Gastroesophageal sphincter (tissue), 4 donors: ENCODE data around the gene KIRREL3. TPM values are rescaled to one million over a fixed set of nuclear protein-coding genes. Genes with fewer than 3 reads are reported as not detected.

ENCODE experiments used
- ATAC-seq: fragments of 150-250 bp; one replicate; pipeline ENCODE4 v1.9.1; 2016; ENCODE audit warnings: mild to moderate bottlenecking, moderate library complexity
- H3K27ac ChIP-seq, 4 donors: fragments of 200-600 bp; sonication (generic) in 3 of 4; 1 replicate in 3 of 4; 2 replicates in 1 of 4; pipeline ENCODE4 v1.5.1; 2016 to 2019
- H3K27me3 ChIP-seq: fragments of 200-600 bp; sonication (generic); one replicate; pipeline ENCODE4 v1.5.1; 2019
- H3K36me3 ChIP-seq, 2 donors: fragments of 200-600 bp; sonication (generic); one replicate each; pipeline ENCODE4 v1.5.1; 2019; ENCODE audit warnings: control low read depth in 1 of 2
- H3K4me1 ChIP-seq, 3 donors: fragments of 200-600 bp; sonication (generic); 1 replicate in 2 of 3; 2 replicates in 1 of 3; pipeline ENCODE4 v1.5.1; 2016 to 2019; ENCODE audit warnings: control low read depth in 2 of 3
- H3K4me3 ChIP-seq, 2 donors: fragments of 200-600 bp; sonication (generic); one replicate each; pipeline ENCODE4 v1.5.1; 2019; ENCODE audit warnings: mild to moderate bottlenecking in 1 of 2, moderate library complexity in 1 of 2
- H3K9me3 ChIP-seq, 3 donors: fragments of 200-600 bp; sonication (generic); one replicate each; pipeline ENCODE4 v1.5.1; 2017 to 2019; ENCODE audit warnings: control low read depth in 2 of 3
- CTCF ChIP-seq, 4 experiments: fragments of 200-600 bp in 2 of 4; fragments of 450-650 bp in 2 of 4; sonication (generic) in 1 of 4; IDR thresholded peaks; one replicate each; pipeline ENCODE4 v1.5.1; 2017 to 2019; ENCODE audit warnings: antibody characterized with exemption in 4 of 4, mild to moderate bottlenecking in 2 of 4, moderate library complexity in 2 of 4
- EP300 ChIP-seq: sonication (generic); formaldehyde crosslinking; IDR thresholded peaks from one replicate; pipeline ENCODE4 v1.6.1; 2017; ENCODE audit warnings: antibody characterized with exemption, mild to moderate bottlenecking
- POLR2A ChIP-seq, 2 donors: fragments of 450-650 bp; IDR thresholded peaks; one replicate each; pipeline ENCODE4 v1.6.1; 2017; ENCODE audit warnings: antibody characterized with exemption in 2 of 2, mild to moderate bottlenecking in 2 of 2, moderate library complexity in 1 of 2
- POLR2AphosphoS5 ChIP-seq: sonication (generic); formaldehyde crosslinking; IDR thresholded peaks from one replicate; pipeline ENCODE4 v1.6.1; 2017; ENCODE audit warnings: antibody characterized with exemption
- WGBS, 2 donors: methylation state at CpG; one replicate each; pipeline ENCODE4 v1.1.5; 2018; ENCODE audit warnings: low coverage in 1 of 2; 5-methylcytosine and 5-hydroxymethylcytosine counted together
- total RNA-seq, 4 donors: library from RNA; depleted of rRNA; stranded (reverse); fragments of >200 nt; gene quantifications; one replicate each; pipeline ENCODE4 v1.1.0, GENCODE V29; 2016

Gene KIRREL3
- total RNA-seq, 4 donors from 2014 or later, result 0.54 to 3.9 (median 1.4) TPM

DNA sequence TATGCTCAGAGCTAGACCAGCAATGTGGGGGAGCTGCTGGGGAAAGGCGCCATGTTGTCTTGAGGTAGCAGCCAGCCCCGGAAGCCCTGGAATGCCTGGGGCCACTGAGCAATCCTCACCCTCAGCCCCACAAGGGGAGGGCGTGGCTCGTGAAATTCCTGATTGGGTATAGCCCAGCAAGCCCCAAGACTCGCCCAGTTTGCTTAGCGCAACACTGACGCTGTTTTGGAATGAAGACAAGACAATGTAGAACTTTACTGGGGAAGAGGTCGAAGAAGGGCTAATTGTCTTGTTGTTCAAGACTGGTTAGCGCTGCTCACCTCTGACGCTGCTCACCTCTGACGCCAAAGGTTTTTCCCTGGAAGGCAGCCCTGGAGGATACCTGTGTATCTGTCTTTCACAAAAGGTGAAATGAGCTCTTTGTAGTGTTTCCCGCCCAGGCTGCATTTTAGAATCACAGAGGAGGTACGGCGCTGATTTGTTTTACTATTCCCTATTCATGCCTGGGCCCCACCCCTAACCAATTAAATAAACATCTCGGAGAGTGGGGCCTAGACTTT is 597.5 kb downstream of the KIRREL3 start:
- WGBS, 2 donors, result 40 to 93% methylated on average over 2 to 9 of the region's 15 CpGs
- H3K4me1 ChIP-seq, result no peaks in the 10 kb centered on the region
- no peak for TF ChIP-seq CTCF (IDR thresholded peaks at IDR 0.05)
- no peak for TF ChIP-seq POLR2A (IDR thresholded peaks at IDR 0.05)
- TF ChIP-seq EP300, result no peak
- no peak for TF ChIP-seq POLR2AphosphoS5
- peaks cover 0 to 21% of the 10 kb centered on the region in 2 donors for H3K36me3 ChIP-seq
- no peak overlapping the region for H3K4me3 ChIP-seq
- H3K9me3 ChIP-seq, result no peaks in the 10 kb centered on the region
- no peaks in the 10 kb centered on the region for H3K27me3 ChIP-seq
- no peak overlapping the region for H3K27ac ChIP-seq
- ATAC-seq, result peak; percentile 40

DNA sequence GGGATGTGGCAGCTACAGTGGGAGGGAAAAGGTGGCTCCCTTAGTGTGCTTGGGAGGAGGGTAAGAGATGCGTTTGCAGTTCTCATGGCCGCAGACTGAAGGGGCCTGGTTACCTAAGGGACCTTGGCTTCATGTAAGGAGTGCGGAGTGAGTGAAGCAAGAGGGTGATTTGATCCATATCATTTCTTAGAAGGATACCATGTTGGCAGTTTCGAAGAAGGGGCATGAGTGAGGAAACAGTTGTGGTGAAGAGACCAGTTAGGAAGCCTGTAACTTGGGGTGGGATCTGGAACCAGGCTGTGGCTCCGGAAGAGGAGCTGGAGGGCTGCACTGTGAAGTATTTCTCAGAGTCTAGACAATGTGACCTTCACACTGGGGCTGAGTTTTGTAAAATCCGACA is 600.1 kb downstream of the KIRREL3 start:
- no peak overlapping the region for H3K27ac ChIP-seq
- no peaks in the 10 kb centered on the region for H3K27me3 ChIP-seq

GRCh38 chr11:126400019-126400418 is 600.6 kb downstream of the KIRREL3 start:
- no peak for ATAC-seq

More for the DNA sequence above, 600.1 kb downstream of the KIRREL3 start:
- H3K4me1 ChIP-seq, result peaks cover 0 to 17% (median 0%) of the 10 kb centered on the region in 3 donors
- no peak overlapping the region for H3K4me3 ChIP-seq
- ATAC-seq, result no peak
- TF ChIP-seq CTCF (IDR thresholded peaks at IDR 0.05) (no peak), POLR2AphosphoS5 (no peak), POLR2A (IDR thresholded peaks at IDR 0.05) (no peak), EP300 (no peak)
- H3K9me3 ChIP-seq, result no peaks in the 10 kb centered on the region
- 88 to 95% methylated on average over 4 to 6 of the region's 6 CpGs for WGBS, 2 donors
- H3K36me3 ChIP-seq, result peaks cover 0 to 3% of the 10 kb centered on the region in 2 donors

GRCh38 chr11:126398721-126399120 is 601.8 kb downstream of the KIRREL3 start:
- peaks cover 0 to 3% of the 10 kb centered on the region in 2 donors for H3K36me3 ChIP-seq
- H3K27ac ChIP-seq, result no peak overlapping the region
- H3K4me1 ChIP-seq, result peaks cover 0 to 35% (median 3%) of the 10 kb centered on the region in 3 donors
- no peak overlapping the region for H3K4me3 ChIP-seq
- ATAC-seq, result no peak
- TF ChIP-seq CTCF (IDR thresholded peaks at IDR 0.05), result no peak
- TF ChIP-seq EP300, result no peak
- TF ChIP-seq POLR2A (IDR thresholded peaks at IDR 0.05), result no peak
- no peak for TF ChIP-seq POLR2AphosphoS5
- no peaks in the 10 kb centered on the region for H3K27me3 ChIP-seq
- H3K9me3 ChIP-seq, result no peaks in the 10 kb centered on the region
- WGBS, 2 donors, result 100% methylated on average over 1 of the region's 1 CpG

More at GRCh38 chr11:126400019-126400418, 600.6 kb downstream of the KIRREL3 start:
- H3K27ac ChIP-seq, result no peak overlapping the region
- H3K4me1 ChIP-seq, result peaks cover 0 to 22% (median 0%) of the 10 kb centered on the region in 3 donors
- no peak for TF ChIP-seq CTCF (IDR thresholded peaks at IDR 0.05)
- no peak for TF ChIP-seq EP300
- no peak for TF ChIP-seq POLR2AphosphoS5
- TF ChIP-seq POLR2A (IDR thresholded peaks at IDR 0.05), result no peak
- no peaks in the 10 kb centered on the region for H3K27me3 ChIP-seq
- no peaks in the 10 kb centered on the region for H3K9me3 ChIP-seq
- peaks cover 0 to 3% of the 10 kb centered on the region in 2 donors for H3K36me3 ChIP-seq
- no peak overlapping the region for H3K4me3 ChIP-seq

DNA sequence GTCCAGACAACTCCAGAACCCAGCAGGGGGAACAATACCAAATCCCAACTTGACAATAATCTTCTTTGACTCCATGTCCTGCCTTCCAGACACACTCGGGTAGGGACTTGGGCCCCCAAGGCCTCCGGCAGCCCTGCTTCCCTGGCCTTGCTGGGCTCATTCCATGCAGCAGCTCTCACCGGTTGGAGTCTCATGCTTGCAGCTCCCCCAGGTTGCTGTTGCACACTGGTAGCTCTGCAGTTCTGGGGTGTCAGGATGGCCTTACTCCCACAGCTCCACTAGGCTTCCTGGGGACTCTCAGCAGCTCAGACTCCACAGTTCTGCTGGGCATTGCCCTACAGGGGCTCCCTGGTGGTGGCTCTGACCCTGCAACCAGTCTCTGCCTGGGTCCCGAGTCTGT is 602.3 kb downstream of the KIRREL3 start:
- TF ChIP-seq POLR2A (IDR thresholded peaks at IDR 0.05) (no peak), CTCF (IDR thresholded peaks at IDR 0.05) (no peak), POLR2AphosphoS5 (no peak), EP300 (no peak)
- H3K27ac ChIP-seq, result no peak overlapping the region
- no peaks in the 10 kb centered on the region for H3K9me3 ChIP-seq
- WGBS, 2 donors, result 60 to 87% methylated on average over 1 to 2 of the region's 4 CpGs
- H3K4me3 ChIP-seq, result no peak overlapping the region
- peaks cover 0 to 39% (median 3%) of the 10 kb centered on the region in 3 donors for H3K4me1 ChIP-seq
- peaks cover 0 to 3% of the 10 kb centered on the region in 2 donors for H3K36me3 ChIP-seq
- H3K27me3 ChIP-seq, result no peaks in the 10 kb centered on the region
- ATAC-seq, result no peak
